C4-2B (cell line): ENCODE results near the gene KLHL1.

Experiments
- CTCF ChIP-seq: fragments of 450-650 bp; conservative IDR thresholded peaks from 2 replicates; pipeline ENCODE4 v1.5.1; 2017; ENCODE audit warnings: mild to moderate bottlenecking
- ZFX ChIP-seq: fragments of 450-650 bp; IDR thresholded peaks from 2 replicates; pipeline ENCODE4 v1.6.1; 2017

DNA sequence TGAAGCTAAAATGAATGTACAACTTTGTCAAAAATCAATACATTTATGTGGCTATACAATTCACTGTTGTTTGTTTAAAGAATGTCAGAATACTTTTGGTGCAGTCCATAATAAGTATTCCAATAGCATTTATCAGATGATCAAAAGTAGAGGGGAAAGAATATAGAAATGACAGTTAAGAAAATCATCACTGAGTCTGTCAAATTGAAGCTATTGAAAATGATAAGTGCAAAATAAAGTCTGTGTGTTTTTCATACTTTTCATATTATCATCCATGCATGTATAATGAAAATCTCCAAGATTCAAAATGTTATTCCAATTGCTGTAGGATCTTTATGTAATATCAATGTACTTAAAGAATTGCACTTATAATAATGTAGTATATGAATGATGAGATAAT lies 93.9 kb downstream of the KLHL1 start:
- TF ChIP-seq CTCF (no peak), ZFX (no peak)
